Measurements from ENCODE around the gene SMIM14.

GRCh38 chr4:39587881-39588280, 50.8 kb downstream of the SMIM14 start:
- TF ChIP-seq, protein P1, sequence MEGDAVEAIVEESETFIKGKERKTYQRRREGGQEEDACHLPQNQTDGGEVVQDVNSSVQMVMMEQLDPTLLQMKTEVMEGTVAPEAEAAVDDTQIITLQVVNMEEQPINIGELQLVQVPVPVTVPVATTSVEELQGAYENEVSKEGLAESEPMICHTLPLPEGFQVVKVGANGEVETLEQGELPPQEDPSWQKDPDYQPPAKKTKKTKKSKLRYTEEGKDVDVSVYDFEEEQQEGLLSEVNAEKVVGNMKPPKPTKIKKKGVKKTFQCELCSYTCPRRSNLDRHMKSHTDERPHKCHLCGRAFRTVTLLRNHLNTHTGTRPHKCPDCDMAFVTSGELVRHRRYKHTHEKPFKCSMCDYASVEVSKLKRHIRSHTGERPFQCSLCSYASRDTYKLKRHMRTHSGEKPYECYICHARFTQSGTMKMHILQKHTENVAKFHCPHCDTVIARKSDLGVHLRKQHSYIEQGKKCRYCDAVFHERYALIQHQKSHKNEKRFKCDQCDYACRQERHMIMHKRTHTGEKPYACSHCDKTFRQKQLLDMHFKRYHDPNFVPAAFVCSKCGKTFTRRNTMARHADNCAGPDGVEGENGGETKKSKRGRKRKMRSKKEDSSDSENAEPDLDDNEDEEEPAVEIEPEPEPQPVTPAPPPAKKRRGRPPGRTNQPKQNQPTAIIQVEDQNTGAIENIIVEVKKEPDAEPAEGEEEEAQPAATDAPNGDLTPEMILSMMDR (conservative IDR thresholded peaks at IDR 0.05 in 1 of 2, IDR thresholded peaks at IDR 0.05 in 1 of 2; ENCODE audit: extremely low read depth in 1 of 2, insufficient read depth in 1 of 2, low read depth in 1 of 2, low read length in 2 of 2): no peak
- TF ChIP-seq EZH2 (IDR thresholded peaks at IDR 0.05; ENCODE audit: borderline replicate concordance, low read length): no peak

All from mammary epithelial cell (primary cell).